GM12878 (cell line): ENCODE measurements around the gene GZMA. TPM values are rescaled to one million over a fixed set of nuclear protein-coding genes. Genes with fewer than 3 reads are reported as not detected.

Source experiments
- ATAC-seq: fragments of 200-7000 bp; cut with Tn5 transposase; 3 replicates; pipeline ENCODE4 v1.9.1; 2020; ENCODE audit warnings: mild to moderate bottlenecking, moderate library complexity
- BruUV-seq: library from RNA; stranded (reverse); fragments of 400-500 nt; replicated peaks from 2 replicates; lab custom pipeline; 2021; lab: Mats Ljungman, UMichigan
- CTCF ChIA-PET: fragments of 300-600 bp; sonication (Branson Sonifier 250); formaldehyde crosslinking; extraction: SDS; loops from one replicate; lab custom pipeline; 2021; ENCODE audit warnings: inconsistent platforms; lab: Yijun Ruan, JAX
- POLR2A ChIA-PET: fragments of 350-600 bp; formaldehyde crosslinking; extraction: SDS; loops from one replicate; lab custom pipeline; 2021; ENCODE audit warnings: inconsistent platforms; lab: Charles Lee
- RAD21 ChIA-PET: fragments of 300-600 bp; sonication (Branson Sonifier 250); formaldehyde crosslinking; loops from one replicate; lab custom pipeline; 2023; ENCODE audit warnings: antibody characterized with exemption; ENCODE audit not compliant: unreplicated experiment; lab: Charles Lee
- SMC1A ChIA-PET: fragments of 300-600 bp; sonication (Branson Sonifier 250); formaldehyde crosslinking; loops from one replicate; lab custom pipeline; 2023; ENCODE audit not compliant: unreplicated experiment, uncharacterized antibody; lab: Charles Lee
- DNase-seq: peaks from one replicate; pipeline ENCODE4 v3.0.0-alpha.2; 2011; ENCODE audit warnings: low read depth, low spot score
- FAIRE-seq: peaks from 3 replicates; lab custom pipeline; 2011; peaks lifted over from hg19 to GRCh38; lab: Jason Lieb, UNC
- H2AFZ ChIP-seq: 2 replicates; pipeline ENCODE4 v1.6.0; 2011; ENCODE audit warnings: low read depth, low read length, control low read depth; ENCODE audit not compliant: control insufficient read depth
- H3K27ac ChIP-seq: 2 replicates; pipeline ENCODE4 v1.5.1; 2011; ENCODE audit warnings: control low read depth; ENCODE audit not compliant: control insufficient read depth, insufficient read depth
- H3K27me3 ChIP-seq, 2 experiments: replicated peaks in 1 of 2; 2 replicates each; pipeline versions ENCODE4 v1.6.0 to v1.6.1; 2011; ENCODE audit warnings: low read length in 1 of 2; ENCODE audit not compliant: control insufficient read depth in 2 of 2, insufficient read depth in 2 of 2
- H3K36me3 ChIP-seq, 2 experiments: 2 replicates each; pipeline ENCODE4 v1.5.1; 2011; ENCODE audit warnings: low read length in 1 of 2; ENCODE audit not compliant: control insufficient read depth in 2 of 2, insufficient read depth in 2 of 2
- H3K4me1 ChIP-seq: 2 replicates; pipeline ENCODE4 v1.6.1; 2011; ENCODE audit warnings: mild to moderate bottlenecking, low read length, moderate library complexity, mixed read lengths; ENCODE audit not compliant: control insufficient read depth, insufficient read depth
- H3K4me2 ChIP-seq: 2 replicates; pipeline ENCODE4 v1.6.0; 2011; ENCODE audit warnings: control low read depth; ENCODE audit not compliant: control insufficient read depth, insufficient read depth
- H3K4me3 ChIP-seq: fragments of 200-600 bp; sonication (generic); 2 replicates; pipeline ENCODE4 v1.5.1; 2016
- H3K79me2 ChIP-seq: 2 replicates; pipeline ENCODE4 v1.6.0; 2011; ENCODE audit warnings: low read length; ENCODE audit not compliant: control insufficient read depth, insufficient read depth
- H3K9ac ChIP-seq: 2 replicates; pipeline ENCODE4 v1.8.0; 2011; ENCODE audit warnings: low read length, control low read depth, mixed read lengths; ENCODE audit not compliant: control insufficient read depth, insufficient read depth
- H3K9me3 ChIP-seq: replicated peaks from 3 replicates; pipeline ENCODE4 v1.5.1; 2011; ENCODE audit warnings: mild to moderate bottlenecking, low read length; ENCODE audit not compliant: control insufficient read depth, insufficient read depth
- H4K20me1 ChIP-seq: 2 replicates; pipeline ENCODE4 v1.6.0; 2011; ENCODE audit not compliant: control insufficient read depth, insufficient read depth
- ASH2L ChIP-seq: fragments of 300-600, 200-600 bp; sonication (generic); IDR thresholded peaks from 2 replicates; pipeline ENCODE4 v1.6.1; 2017; ENCODE audit warnings: low read depth, mild to moderate bottlenecking, borderline replicate concordance
- BCLAF1 ChIP-seq: fragments of 450-650 bp; IDR thresholded peaks from 2 replicates; pipeline ENCODE4 v1.6.1; 2017; ENCODE audit warnings: antibody characterized with exemption, mild to moderate bottlenecking, moderate library complexity
- BHLHE40 ChIP-seq, 2 experiments: fragments of 450-650 bp in 1 of 2; IDR thresholded peaks; 2 replicates each; pipeline ENCODE4 v1.6.1; 2011 to 2017; ENCODE audit warnings: low read depth in 2 of 2, borderline replicate concordance in 1 of 2, improper control_type of control experiment in 1 of 2, low read length in 1 of 2, mild to moderate bottlenecking in 1 of 2
- CBX5 ChIP-seq: sonication (generic); IDR thresholded peaks from 2 replicates; pipeline ENCODE4 v1.6.1; 2016; ENCODE audit warnings: low read depth, moderate library complexity, mild to moderate bottlenecking, inconsistent platforms
- GATAD2B ChIP-seq: fragments of 450-650 bp; conservative IDR thresholded peaks from 2 replicates; pipeline ENCODE4 v1.6.1; 2017; ENCODE audit warnings: low read depth, mild to moderate bottlenecking, moderate library complexity
- IKZF1 ChIP-seq: fragments of 450-650 bp; conservative IDR thresholded peaks from 2 replicates; pipeline ENCODE4 v1.6.1; 2017; ENCODE audit warnings: antibody characterized with exemption, mild to moderate bottlenecking
- IRF5 ChIP-seq: fragments of 450-650 bp; IDR thresholded peaks from 2 replicates; pipeline ENCODE4 v1.6.1; 2017; ENCODE audit warnings: borderline replicate concordance
- JUNB ChIP-seq: IDR thresholded peaks from 2 replicates; pipeline ENCODE4 v1.6.1; 2016; ENCODE audit warnings: antibody characterized with exemption, mild to moderate bottlenecking
- NRF1 ChIP-seq: conservative IDR thresholded peaks from 2 replicates; pipeline ENCODE4 v1.6.1; 2011; ENCODE audit warnings: mild to moderate bottlenecking, low read depth, low read length, improper control_type of control experiment
- PBX3 ChIP-seq: IDR thresholded peaks from 2 replicates; pipeline ENCODE4 v1.6.1; 2011; ENCODE audit warnings: mild to moderate bottlenecking, low read depth, low read length, moderate library complexity; ENCODE audit not compliant: insufficient replicate concordance
- RELB ChIP-seq: fragments of 450-650 bp; IDR thresholded peaks from 2 replicates; pipeline ENCODE4 v1.6.1; 2017; ENCODE audit warnings: low read depth, mild to moderate bottlenecking, moderate library complexity
- SMAD1 ChIP-seq: fragments of 450-650 bp; IDR thresholded peaks from 2 replicates; pipeline ENCODE4 v1.6.1; 2018; ENCODE audit warnings: mild to moderate bottlenecking, low read depth; ENCODE audit not compliant: partially characterized antibody
- TBL1XR1 ChIP-seq: IDR thresholded peaks from 2 replicates; pipeline ENCODE4 v1.6.1; 2012; ENCODE audit warnings: low read depth, low read length, improper control_type of control experiment
- TCF12 ChIP-seq: IDR thresholded peaks from 2 replicates; pipeline ENCODE4 v1.6.1; 2011; ENCODE audit warnings: low read depth, mild to moderate bottlenecking, low read length
- TCF3 ChIP-seq: IDR thresholded peaks from 2 replicates; pipeline ENCODE4 v1.6.1; 2012; ENCODE audit warnings: low read depth, mild to moderate bottlenecking, low read length, borderline replicate concordance; ENCODE audit not compliant: insufficient read depth
- ZNF207 ChIP-seq: fragments of 450-650 bp; IDR thresholded peaks from 2 replicates; pipeline ENCODE4 v1.6.1; 2014; ENCODE audit warnings: antibody characterized with exemption, mild to moderate bottlenecking, borderline replicate concordance
- WGBS: methylation state at CpG from one replicate; pipeline ENCODE4 v1.1.6; 2016; ENCODE audit warnings: low lambda C conversion rate; ENCODE audit not compliant: insufficient replicate concordance, insufficient coverage; ENCODE audit errors: missing lambda C conversion rate; 5-methylcytosine and 5-hydroxymethylcytosine counted together
- in situ Hi-C: fragments of 300-500 bp; cut with MboI; formaldehyde crosslinking; loops from 9 replicates; pipeline ENCODE4 v1.14.3; 2018; ENCODE audit warnings: mixed read lengths
- intact Hi-C: fragments of 100-400 bp; cut with micrococcal nuclease; formaldehyde crosslinking; loops from one replicate; pipeline ENCODE4 v1.14.2; 2022; ENCODE audit not compliant: unreplicated experiment
- polyA plus RNA-seq, 11 experiments: library from polyadenylated mRNA; depleted of rRNA in 4 of 11; unstranded in 6 of 11; stranded (reverse) in 5 of 11; fragments of >200 nt; fragmentation: Nextera tagmentation in 4 of 11; fragmentation: Illumina TruSeq in 1 of 11; extraction: Ambion mirVana in 4 of 11; extraction: Trizol in 1 of 11; gene quantifications; 1 replicate in 1 of 11; 2 replicates in 10 of 11; pipeline versions ENCODE4 v1.2.1 to v1.2.3, GENCODE V29; 2011 to 2016; ENCODE audit warnings: inconsistent platforms in 2 of 11, missing spikeins in 2 of 11, low read depth in 1 of 11
- total RNA-seq, 4 experiments: library from RNA; depleted of rRNA in 3 of 4; stranded (reverse); fragments of >200 nt in 3 of 4; fragmentation: Illumina TruSeq in 1 of 4; extraction: Trizol in 1 of 4; gene quantifications; 2 replicates each; pipeline versions ENCODE4 v1.2.1 to v1.2.3, GENCODE V29; 2013 to 2021

The GZMA gene
- total and polyA plus RNA-seq, 10 of the 15 experiments (the other 5 are each of a cell fraction or from before 2014, with no cell fraction given): 0.18 TPM; not detected in 9

- Histone ChIP-seq H3K4me3 (no peak overlapping the region), H3K4me2 (no peak overlapping the region), H3K36me3 (no peaks in the 10 kb centered on the region), H3K27me3 (no peaks in the 10 kb centered on the region), H3K27ac (no peak overlapping the region), H3K4me1 (no peaks in the 10 kb centered on the region), H3K9me3 (no peaks in the 10 kb centered on the region), H3K9ac (no peak overlapping the region), H2AFZ (no peak overlapping the region), H3K79me2 (no peaks in the 10 kb centered on the region), H4K20me1 (no peaks in the 10 kb centered on the region)
- ChIA-PET RAD21 (no interaction called here), SMC1A (interaction anchor here (1.2 kb wide), 2 partner anchors 191 to 235 kb away, joined by 3 read pairs; no protein-coding TSS in a partner anchor), POLR2A (no interaction called here), CTCF (interaction anchor here (0.9 kb wide), 1 partner anchor 31 kb away, joined by 4 read pairs; no protein-coding TSS in a partner anchor)
- intact Hi-C loops: no loop called here
- ATAC-seq (no peak), DNase-seq (no peak), FAIRE-seq (no peak)
- WGBS: 40% methylated on average over 9 of the region's 9 CpGs
- in situ Hi-C loops: loop anchor here (5.0 kb wide), 1 partner anchor 234 kb away; no protein-coding TSS in a partner anchor
- TF ChIP-seq JUNB (no peak), TCF3 (no peak), ASH2L (no peak), NRF1 (no peak), BHLHE40 (IDR thresholded peaks at IDR 0.05; ENCODE audit: borderline replicate concordance in 1 of 2, low read depth in 2 of 2, low read length in 1 of 2) (no peak), BCLAF1 (no peak), SMAD1 (no peak), TCF12 (no peak), RELB (no peak), TBL1XR1 (no peak), CBX5 (no peak), ZNF207 (no peak), GATAD2B (no peak), IKZF1 (no peak), IRF5 (no peak), PBX3 (no peak)
- BruUV-seq: no TSS peak
Observed at GRCh38 chr5:55140908-55141665, 38.6 kb downstream of the GZMA start.
